ENCODE data around the gene ABCA4. TPM values are rescaled to one million over a fixed set of nuclear protein-coding genes. Genes with fewer than 3 reads are reported as not detected.

The ABCA4 gene
- total RNA-seq, 1 experiment from 2014 or later: 0.29 TPM

GRCh38 chr1:93965888-93966287 lies 155.1 kb downstream of the ABCA4 start:
- no peaks in the 10 kb centered on the region for H3K9me2 ChIP-seq (replicated peaks; ENCODE audit: low read length)
- intact Hi-C loops (cut with micrococcal nuclease): no loop called here
- no peak overlapping the region for H3K9ac ChIP-seq (ENCODE audit: low read length)
- no peak overlapping the region for H3K4me3 ChIP-seq (ENCODE audit: low read length)
- BruUV-seq (replicated peaks): no TSS peak
- H3K27me3 ChIP-seq (ENCODE audit: low read length): no peaks in the 10 kb centered on the region
- H2AFZ ChIP-seq (ENCODE audit: low read length): no peak overlapping the region
- H3K79me2 ChIP-seq (ENCODE audit: low read length): no peaks in the 10 kb centered on the region
- H3K36me3 ChIP-seq (ENCODE audit: low read depth, low read length): no peaks in the 10 kb centered on the region
- H3K9me3 ChIP-seq (ENCODE audit: low read length): no peaks in the 10 kb centered on the region
- TF ChIP-seq EZH2 (IDR thresholded peaks at IDR 0.05; ENCODE audit: low read length, unreplicated experiment): no peak
- DNase-seq (no peak), ATAC-seq (no peak)
- H3F3A ChIP-seq (ENCODE audit: low read length, unreplicated experiment): no peaks in the 10 kb centered on the region
- no peaks in the 10 kb centered on the region for H4K20me1 ChIP-seq (ENCODE audit: low read length)
- POLR2A ChIA-PET (ENCODE audit: unreplicated experiment): no interaction called here
- H3K4me1 ChIP-seq (ENCODE audit: insufficient read depth, low read length): peaks cover 29% of the 10 kb centered on the region
- CTCF ChIA-PET: no interaction called here
- 0 out of 2 replicates have a peak overlapping the region, but pooled peaks have one; percentile 64 for H3K27ac ChIP-seq (ENCODE audit: low read length)
- H3K4me2 ChIP-seq (ENCODE audit: low read length): no peak overlapping the region

GRCh38 chr1:93965256-93965655 lies 155.7 kb downstream of the ABCA4 start:
- no peaks in the 10 kb centered on the region for H3K79me2 ChIP-seq (ENCODE audit: low read length)
- no peak for ATAC-seq
- peak; percentile 43 for DNase-seq
- no peaks in the 10 kb centered on the region for H3K27me3 ChIP-seq (ENCODE audit: low read length)
- H3K9me2 ChIP-seq (replicated peaks; ENCODE audit: low read length): no peaks in the 10 kb centered on the region
- H3K4me3 ChIP-seq (ENCODE audit: low read length): peak overlapping the region; percentile 19; the same call in 1 of the 2 replicates
- intact Hi-C loops (cut with micrococcal nuclease): no loop called here
- POLR2A ChIA-PET (ENCODE audit: unreplicated experiment): no interaction called here
- CTCF ChIA-PET: interaction anchor here (0.6 kb wide), 1 partner anchor 56 kb away, joined by 3 read pairs; the partner anchor contains the start of gene GCLM
- H3K4me2 ChIP-seq (ENCODE audit: low read length): peak overlapping the region; percentile 31; the same call in 1 of the 2 replicates
- no peaks in the 10 kb centered on the region for H3K9me3 ChIP-seq (ENCODE audit: low read length)
- H3K36me3 ChIP-seq (ENCODE audit: low read depth, low read length): no peaks in the 10 kb centered on the region
- H4K20me1 ChIP-seq (ENCODE audit: low read length): no peaks in the 10 kb centered on the region
- H3F3A ChIP-seq (ENCODE audit: low read length, unreplicated experiment): no peaks in the 10 kb centered on the region
- TF ChIP-seq EZH2phosphoT487 (IDR thresholded peaks at IDR 0.05; ENCODE audit: borderline replicate concordance, low read length) (no peak), EZH2 (IDR thresholded peaks at IDR 0.05; ENCODE audit: low read length, unreplicated experiment) (no peak), CTCF (conservative IDR thresholded peaks at IDR 0.05; ENCODE audit: low read depth, low read length) (no peak)
- peak overlapping the region; percentile 64 for H3K27ac ChIP-seq (ENCODE audit: low read length)
- no peak overlapping the region for H3K9ac ChIP-seq (ENCODE audit: low read length)
- peaks cover 33% of the 10 kb centered on the region for H3K4me1 ChIP-seq (ENCODE audit: insufficient read depth, low read length)
- H2AFZ ChIP-seq (ENCODE audit: low read length): peak overlapping the region; percentile 13; the same call in 1 of the 2 replicates
- no TSS peak for BruUV-seq (replicated peaks)

GRCh38 chr1:93964777-93965200 lies 156.2 kb downstream of the ABCA4 start:
- Histone ChIP-seq H3K9me3 (ENCODE audit: low read length) (no peaks in the 10 kb centered on the region), H3K9me2 (replicated peaks; ENCODE audit: low read length) (no peaks in the 10 kb centered on the region), H3K9ac (ENCODE audit: low read length) (no peak overlapping the region), H2AFZ (ENCODE audit: low read length) (0 out of 2 replicates have a peak overlapping the region, but pooled peaks have one; percentile 13), H3K36me3 (ENCODE audit: low read depth, low read length) (no peaks in the 10 kb centered on the region), H3K27ac (ENCODE audit: low read length) (peak overlapping the region; percentile 64), H3F3A (ENCODE audit: low read length, unreplicated experiment) (no peaks in the 10 kb centered on the region), H3K4me2 (ENCODE audit: low read length) (peak overlapping the region; percentile 31; the same call in 1 of the 2 replicates), H3K4me3 (ENCODE audit: low read length) (peak overlapping the region; percentile 19; the same call in 1 of the 2 replicates), H4K20me1 (ENCODE audit: low read length) (no peaks in the 10 kb centered on the region), H3K79me2 (ENCODE audit: low read length) (no peaks in the 10 kb centered on the region), H3K27me3 (ENCODE audit: low read length) (no peaks in the 10 kb centered on the region), H3K4me1 (ENCODE audit: insufficient read depth, low read length) (peaks cover 34% of the 10 kb centered on the region)
- DNase-seq (peak; percentile 90), ATAC-seq (peak; percentile 46)
- intact Hi-C loops (cut with micrococcal nuclease): no loop called here
- BruUV-seq (replicated peaks): no TSS peak
- ChIA-PET CTCF (interaction anchor here (0.6 kb wide), 1 partner anchor 56 kb away, joined by 3 read pairs; the partner anchor contains the start of gene GCLM), POLR2A (ENCODE audit: unreplicated experiment) (no interaction called here)
- TF ChIP-seq EZH2 (IDR thresholded peaks at IDR 0.05; ENCODE audit: low read length, unreplicated experiment) (no peak), CTCF (conservative IDR thresholded peaks at IDR 0.05; ENCODE audit: low read depth, low read length) (no peak), EZH2phosphoT487 (IDR thresholded peaks at IDR 0.05; ENCODE audit: borderline replicate concordance, low read length) (no peak)
